Brain pericyte (primary cell): ENCODE results near the gene PRPF6.

Experiments
- DNase-seq: peaks from one replicate; pipeline ENCODE4 v3.0.0-alpha.2; 2012; ENCODE audit warnings: low read depth, low spot score

PRPF6 gene

DNA sequence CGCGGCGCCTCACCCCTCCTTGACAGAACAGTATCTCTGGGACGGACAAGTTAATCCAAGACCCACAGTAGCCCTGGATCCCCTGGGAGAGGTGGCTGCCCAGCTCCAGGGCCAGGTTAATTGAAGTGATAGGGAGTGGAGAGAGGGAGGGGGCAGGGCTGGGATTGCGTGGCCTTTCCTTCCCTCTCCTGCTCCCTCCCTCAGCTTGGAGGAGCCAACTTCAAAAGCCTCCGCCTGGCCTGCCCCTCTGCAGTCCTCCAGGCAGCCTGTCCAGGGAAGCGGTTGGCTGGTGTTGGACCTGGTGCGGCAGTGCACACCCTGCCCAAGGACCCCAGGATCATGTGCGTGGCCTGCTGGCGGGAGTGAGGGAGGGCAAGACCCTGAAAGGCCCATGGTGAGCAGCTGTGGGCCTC lies 55.0 kb downstream of the PRPF6 start, which contains the start of gene C20orf204:
Gene C20orf204 (plus strand): TSS at position 250 of the 413 bp plus-strand sequence. CDS start 142 bp downstream, at position 392.
- DNase-seq = no peak

DNA sequence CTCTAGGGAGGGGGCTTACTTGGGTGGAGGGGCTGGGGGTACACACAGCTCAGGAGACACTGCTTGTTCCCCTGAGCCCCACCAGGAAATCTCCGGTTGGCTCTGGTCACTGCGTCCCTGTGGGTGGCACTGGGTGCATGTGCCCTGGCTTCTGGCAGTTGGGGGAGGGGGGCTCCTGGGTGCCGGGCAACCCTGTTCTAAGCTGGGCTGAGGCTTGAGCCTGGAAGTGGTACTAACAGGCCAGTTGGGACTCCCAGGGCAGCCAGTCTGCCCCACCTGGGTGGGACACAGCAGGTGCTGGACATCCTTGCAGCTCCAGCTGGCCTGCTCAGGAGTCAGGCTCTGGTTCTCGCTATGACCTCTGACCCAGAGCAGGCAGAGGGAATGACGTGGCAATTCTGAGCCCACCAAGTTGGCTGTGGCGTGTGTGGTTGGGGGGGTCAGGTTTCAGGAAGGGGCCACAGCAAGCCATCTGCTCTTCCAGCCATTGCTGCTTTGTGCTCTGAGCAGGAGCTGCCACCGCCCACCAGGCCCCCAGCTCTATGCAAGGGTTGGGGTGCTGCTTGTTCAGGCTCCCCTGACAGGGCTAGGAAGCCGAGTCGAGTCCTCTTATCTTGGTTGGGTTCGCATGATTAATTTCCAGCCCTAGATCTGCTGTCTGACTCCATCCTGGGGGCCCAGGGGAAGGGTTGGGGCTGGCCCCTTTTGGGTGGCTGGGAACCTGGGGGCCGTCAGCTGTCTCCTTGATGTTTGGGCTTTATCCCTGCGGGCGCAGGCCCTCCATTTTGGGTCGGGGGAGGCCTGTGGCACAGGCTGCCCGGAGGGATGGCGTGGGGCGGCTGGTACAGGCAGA lies 55.6 kb downstream of the PRPF6 start:
- DNase-seq = no peak

DNA sequence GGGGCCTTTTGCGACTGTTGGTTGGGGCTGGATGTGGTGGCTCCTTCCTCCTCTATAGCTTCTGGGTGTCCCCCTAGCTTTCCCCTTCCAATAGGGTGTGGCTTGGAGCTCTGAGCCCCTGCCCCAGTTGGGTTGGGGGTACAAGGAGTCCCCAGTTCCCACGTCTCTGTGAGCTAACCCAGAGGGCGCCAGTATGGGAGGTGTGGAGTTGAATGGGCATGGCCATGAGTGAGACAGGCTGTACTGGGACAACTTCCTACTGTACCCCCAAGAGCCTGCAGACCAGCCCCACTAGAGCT lies 56.2 kb downstream of the PRPF6 start:
- no peak for DNase-seq

DNA sequence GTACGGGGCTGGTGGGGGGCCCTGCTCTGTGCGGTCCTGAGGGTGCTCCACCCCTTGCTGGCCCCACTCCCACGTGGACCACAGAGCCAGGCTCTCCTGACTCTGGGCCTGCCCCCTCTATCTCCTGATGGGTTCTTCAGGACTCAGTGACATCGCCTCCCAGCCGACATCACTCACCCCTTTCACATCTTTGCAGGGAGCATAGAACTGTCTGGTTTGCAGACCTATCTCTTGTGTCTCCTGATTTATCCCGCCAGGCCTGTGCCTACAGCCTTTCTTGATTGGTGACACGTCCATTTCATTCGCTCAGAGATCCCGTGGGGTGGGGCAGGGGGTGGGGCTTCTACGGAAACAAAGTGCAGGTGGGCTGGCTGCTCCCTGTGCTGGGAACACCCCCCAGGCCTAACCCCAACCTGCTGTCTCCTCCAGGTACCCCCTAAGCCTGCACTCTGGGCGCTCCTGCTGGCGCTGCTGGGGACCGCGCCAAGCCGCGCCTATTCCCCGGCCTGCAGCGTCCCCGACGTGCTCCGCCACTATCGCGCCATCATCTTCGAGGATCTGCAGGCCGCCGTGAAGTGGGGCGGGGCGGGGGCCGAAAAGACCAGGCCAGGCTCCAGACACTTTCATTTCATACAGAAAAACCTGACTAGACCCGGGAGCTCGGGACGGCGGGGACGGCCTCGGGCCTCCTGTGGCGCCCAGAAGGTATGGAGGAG lies 56.7 kb downstream of the PRPF6 start:
- DNase-seq = no peak

DNA sequence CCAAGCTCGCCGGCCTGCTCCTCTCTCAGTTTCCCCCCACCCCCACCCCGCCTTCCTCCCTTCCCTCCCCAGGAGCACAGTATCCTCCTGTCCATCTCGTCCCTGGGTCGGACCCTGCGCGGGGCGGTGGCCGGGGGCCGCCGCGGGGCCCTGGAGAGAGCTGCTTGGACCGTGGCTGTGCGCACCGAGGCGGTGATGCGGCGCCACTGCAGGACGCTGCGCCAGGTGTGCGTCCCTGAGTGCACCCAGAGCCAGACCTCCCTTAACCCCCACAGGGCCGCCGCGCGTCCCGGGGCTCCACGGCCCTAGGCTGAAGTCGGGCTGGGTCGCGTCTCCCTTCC lies 57.3 kb downstream of the PRPF6 start:
- DNase-seq = no peak

DNA sequence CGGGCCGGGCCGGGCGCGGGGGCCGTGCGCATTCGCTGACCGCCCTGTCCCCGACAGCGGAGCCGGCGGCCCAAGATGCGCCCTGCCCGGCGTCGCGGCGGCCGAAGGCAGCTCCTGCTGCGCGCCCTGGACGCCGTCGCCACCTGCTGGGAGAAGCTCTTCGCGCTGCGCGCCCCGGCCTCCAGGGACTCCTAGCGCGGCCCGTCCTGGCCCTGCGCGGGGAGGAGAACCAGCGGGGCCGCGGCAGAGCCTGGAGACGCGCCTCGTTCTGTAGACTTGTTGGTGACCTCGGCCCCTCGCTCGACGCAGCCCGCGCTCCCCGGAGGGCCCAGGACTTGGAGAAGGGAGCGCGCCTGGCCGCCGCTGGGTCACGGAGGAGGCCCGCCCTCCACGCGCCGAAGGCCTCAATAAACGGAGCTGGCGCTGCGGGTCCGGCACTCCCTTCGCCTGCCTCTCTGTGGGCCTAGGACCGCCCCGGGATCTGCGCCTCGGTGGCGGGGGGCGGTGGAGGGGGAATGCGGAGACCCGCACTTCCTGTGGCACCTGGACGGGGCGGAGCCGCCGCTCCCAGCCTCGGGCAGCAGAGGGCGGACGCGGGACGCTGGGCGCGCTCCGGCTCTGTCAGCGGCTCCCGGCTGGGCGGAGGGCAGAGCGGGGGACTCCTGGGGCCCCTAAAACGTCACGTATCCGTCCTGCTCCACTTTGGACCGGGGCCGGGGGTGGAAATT lies 57.8 kb downstream of the PRPF6 start:
- DNase-seq = no peak

DNA sequence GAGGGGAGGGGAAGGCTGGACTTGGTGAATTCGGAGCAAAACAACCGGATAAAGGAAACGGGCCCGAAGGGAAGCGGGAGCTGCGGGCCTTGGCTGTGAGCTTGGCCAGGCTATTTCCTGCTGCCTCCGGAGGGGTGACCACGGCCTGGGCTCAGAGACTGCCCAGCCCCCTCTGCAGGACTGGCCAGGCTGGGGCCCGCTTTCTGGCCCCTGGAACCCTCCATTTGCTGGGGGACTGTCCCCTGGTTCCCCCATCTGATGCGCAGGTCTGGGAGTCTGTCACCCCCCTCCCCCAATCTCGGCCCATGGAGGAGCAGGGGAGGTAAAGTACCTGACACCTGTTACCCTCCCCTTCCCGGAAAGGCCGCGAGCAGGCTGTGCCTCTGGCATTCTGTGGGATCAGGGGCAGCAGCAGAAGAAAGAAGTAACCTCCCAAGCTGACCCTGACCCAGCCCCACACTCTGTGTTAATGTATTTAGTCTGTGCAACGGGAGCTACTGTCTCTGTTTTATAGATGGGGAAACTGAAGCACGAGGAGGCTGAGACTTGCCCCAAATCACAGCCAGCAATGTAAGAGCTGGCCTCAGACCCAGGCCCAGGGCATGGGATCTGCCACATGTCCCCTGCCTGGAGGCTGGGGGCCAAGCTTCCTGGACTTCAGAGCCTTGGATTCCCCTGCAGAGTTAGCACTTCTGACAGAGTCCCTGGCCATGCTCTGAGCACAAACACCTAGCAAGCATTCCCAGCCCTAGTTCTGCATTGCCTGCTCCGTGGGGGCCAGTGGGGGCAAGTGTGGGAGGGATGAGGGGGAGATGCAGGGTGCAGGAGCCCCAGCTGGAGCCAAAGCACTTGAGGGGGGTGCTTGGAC lies 58.6 kb downstream of the PRPF6 start:
- DNase-seq = no peak

DNA sequence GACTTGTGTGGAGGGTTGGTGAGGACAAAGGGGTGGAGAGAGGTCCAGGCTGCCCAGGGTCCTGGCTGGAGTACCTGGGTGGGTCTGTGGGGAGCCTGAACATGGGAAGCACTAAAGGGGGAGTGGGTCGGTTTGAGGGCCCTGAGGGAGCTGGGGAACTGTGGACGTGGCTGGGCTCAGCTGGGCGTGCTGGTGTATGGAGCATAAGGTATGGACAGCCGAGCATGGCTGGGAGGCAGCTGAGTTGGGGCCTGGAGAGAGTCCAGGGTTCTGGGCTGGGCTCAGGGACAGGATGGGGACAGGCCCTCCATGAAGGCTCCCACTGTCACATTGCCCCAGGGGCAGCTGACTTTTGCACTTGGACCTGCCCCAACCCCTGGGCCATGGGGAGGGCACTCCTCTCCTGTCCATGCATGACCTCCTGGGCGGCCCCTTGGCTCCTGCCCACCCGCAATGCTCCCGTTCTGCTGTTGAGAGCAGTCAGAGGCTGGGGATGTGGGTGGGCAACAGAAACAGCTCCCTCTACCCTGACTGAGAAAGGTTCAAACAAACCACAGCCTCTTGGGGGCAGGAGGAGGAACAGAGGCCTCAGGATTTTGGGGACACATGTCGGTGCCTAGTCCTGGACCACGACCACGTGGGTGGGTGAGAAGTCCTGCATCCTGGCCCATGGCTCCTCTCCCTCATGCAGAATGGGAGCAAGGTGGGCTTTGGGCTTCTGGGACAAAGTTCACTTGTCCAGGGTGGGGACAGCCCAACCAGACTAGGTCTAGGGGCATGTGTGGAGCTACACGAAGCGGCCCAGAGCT lies 59.5 kb downstream of the PRPF6 start:
- no peak for DNase-seq

DNA sequence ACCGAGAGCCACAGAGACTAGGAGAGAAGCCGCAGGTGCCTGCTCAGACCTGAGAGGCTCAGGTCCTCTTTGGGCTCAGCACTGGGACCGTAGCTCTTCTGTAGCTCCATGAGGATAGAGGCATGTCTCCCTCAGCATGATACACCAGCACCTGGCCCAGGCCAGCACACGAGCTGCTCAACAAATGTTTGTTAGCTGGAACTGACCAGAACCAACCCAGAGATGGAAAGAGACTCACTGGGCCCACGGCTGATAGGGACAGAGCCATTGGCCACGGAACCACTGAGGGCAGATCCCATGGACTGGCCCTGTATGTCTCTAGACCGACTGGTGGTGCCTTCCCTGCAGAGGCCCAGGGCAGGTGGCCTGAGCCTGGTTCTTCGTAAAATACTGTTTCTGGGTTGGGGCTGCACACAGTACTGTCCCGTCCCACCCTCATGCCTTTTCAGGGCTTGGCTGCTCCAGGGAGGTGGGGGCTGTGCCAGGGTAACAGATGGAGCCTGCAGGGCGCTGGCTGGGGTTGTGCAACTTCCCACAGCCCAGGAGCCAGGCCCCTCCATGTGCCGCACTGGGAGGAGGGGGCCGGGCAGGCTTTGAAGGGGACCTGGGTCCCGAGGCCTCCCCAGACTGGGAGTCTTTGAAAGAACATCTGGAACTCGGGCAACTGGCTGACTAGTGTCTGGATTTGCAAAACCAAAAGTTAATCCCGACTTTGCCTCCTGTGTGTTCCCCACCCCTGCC lies 60.3 kb downstream of the PRPF6 start:
- DNase-seq = no peak

DNA sequence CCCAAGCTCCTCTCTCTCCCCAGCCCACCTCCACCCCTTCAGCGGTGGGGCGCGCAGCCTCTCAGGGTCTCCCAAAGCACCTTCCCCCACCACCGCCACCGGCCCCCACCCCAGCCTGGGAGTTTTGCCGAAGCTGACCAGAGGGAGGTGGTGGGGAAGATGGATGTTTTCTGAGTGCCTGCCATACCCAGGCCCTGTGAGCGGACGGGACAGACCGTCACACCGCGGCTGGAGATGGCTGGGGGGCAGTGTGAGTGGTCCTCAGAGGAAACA lies 60.8 kb downstream of the PRPF6 start:
- DNase-seq = no peak

DNA sequence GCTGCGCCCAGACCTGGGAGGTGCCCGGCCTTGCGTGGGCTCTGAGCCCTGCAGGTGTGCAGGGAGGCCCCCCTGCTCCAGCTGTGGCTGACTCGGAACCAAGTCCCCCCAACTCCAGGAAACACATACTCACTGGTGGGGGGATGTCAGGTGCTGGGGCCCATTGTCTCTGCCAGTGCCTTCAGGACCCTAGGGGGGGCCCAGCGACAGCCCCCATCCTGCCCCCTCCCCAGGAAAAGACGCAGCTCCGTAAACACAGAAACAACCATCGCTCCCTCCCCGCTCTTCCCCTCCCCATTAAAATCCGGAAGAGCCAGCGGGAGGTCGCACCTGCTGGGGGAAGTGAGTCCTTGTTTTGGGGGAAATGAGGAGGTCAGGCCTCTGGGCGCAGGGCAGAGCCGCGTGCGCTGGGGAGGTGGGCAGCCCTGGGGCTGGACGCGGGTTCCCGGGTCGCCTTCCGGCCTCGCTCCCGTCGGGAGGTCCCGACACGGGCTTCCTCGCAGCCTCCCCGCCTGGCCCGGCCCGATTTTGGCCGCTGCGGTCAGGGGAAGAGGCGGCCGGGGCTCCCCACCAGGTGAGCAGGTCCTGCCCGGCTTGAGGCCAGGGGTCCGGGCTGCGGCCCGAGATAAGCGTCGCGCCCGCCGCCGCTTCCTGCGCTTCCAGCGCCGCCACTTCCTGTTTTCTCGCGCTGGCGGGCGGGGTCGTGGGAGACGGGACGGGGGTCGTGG lies 61.3 kb downstream of the PRPF6 start:
- DNase-seq = no peak

DNA sequence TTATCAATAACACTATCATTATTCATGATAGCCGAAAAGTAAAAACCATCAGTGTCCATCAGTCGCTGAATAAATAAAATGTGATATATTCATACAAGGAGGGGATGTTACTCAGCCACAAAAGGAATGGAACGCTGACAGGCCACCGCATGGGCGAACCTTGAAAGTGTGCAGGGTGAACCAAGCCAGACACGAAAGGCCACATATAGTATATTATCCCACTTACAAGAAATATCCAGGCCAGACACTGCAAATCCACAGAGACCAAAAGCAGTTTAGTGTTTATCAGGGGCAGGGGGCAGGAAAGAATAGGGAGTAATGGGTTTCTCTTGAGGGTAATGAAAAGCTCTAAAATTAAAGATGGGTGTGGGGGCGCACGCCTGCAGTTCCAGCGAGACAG lies 62.8 kb downstream of the PRPF6 start:
- DNase-seq = no peak

DNA sequence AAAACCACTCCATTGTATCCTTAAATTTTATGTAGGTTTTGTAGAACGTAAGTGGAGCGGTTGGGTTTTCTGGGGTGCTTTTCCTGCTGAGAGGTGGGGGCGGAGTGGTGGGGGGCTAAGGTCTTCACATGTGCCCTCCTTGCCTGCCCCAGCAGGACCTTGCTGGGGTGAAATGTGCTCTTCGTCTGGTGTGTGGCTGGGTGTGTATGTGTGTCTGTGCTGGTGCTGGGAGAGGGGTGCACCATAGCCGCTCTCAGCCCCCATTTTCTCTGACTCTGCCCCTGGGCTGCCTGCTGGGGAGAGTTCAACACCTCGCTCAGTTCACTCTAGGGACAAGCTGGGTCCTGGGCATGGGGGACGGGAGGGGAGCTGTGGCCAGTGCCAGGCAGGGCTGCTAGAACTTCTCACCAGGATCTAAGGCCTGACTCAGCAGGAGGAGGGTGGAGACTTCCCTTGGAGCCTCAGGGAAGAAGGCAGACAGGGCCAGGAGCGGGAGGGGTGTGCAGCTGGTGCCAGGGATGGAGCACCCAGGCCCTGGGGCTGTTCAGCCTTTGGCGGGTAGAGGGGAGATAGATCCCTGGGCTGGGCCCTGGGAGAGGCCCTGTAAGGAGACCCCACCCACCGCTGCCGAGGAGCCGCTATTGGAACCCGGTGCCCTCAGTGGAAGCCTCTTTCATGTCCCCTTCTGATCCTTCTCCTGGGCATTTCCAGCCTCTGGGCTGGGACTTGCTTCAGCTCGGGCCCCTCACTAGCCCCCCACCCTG lies 63.7 kb downstream of the PRPF6 start:
- no peak for DNase-seq

DNA sequence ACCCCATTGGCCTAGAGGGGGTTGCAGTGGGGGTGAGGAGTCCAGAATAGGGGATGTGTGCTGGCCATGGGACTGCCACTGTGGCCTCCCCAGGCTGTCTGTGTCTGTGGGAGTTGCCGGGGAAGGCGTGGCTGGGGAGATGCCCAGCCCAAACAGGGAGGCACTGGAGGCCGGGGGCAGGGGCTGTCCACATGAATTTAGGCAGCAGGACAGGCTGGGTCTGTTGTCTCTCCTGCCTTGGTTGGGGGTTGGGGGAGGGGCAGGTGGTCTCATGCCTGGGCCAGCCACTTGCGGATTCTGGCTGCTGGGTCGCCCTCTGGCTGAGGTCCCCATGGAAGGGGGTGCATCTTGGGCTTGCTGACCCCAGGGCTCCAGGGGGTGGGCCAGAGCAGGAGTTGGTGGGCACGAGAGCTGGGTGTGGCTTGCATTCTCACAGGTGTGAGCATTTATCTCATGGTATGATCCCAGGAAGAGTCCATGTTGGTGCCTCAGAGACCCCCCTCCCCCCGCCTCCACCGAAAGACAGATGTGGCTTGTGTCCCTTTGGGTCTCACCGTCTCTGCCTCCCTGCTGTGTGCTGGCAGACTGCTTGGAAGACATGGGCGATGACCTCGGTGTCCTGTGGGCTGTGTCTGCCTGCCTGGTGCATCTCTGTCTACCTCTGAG lies 64.5 kb downstream of the PRPF6 start:
- no peak for DNase-seq

DNA sequence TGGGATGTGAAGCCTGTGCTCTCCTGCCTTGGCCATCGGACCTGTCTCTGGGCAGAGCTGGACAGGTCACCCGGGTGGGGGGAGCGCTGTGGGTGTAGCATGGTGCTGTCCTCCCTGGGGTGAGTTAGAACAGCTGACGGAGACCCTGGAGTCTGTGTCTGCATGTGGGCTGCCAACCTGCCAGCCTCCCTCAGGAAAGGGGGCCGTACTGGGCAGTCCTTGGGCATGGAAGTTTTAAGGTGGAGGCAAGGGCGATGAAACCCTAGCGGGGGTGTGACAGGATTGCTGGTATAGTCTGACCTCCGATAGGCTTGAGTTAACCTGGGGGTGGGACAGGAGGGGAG lies 66.1 kb downstream of the PRPF6 start:
- no peak for DNase-seq

DNA sequence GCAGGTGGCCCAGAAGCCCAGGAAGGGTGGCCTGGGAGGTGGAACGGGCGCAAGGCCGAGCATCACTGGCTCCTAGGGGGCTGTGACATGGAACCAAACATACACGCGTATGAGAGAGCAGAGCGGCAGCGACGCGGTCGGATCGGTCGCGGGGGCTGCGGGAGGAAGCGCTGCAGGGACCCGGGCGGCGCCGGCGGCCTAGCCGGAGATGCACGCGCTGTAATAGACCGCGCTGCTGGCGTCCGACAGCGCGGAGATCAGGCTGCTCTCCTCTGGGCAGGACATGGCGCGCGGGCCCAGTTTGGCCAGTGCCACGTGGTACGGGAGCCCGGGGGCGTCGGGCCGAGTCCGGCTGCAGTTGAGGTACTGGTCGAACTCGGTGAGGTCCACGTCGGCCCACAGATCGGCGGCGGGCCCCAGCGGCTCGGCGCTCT lies 67.1 kb downstream of the PRPF6 start:
- DNase-seq = no peak

DNA sequence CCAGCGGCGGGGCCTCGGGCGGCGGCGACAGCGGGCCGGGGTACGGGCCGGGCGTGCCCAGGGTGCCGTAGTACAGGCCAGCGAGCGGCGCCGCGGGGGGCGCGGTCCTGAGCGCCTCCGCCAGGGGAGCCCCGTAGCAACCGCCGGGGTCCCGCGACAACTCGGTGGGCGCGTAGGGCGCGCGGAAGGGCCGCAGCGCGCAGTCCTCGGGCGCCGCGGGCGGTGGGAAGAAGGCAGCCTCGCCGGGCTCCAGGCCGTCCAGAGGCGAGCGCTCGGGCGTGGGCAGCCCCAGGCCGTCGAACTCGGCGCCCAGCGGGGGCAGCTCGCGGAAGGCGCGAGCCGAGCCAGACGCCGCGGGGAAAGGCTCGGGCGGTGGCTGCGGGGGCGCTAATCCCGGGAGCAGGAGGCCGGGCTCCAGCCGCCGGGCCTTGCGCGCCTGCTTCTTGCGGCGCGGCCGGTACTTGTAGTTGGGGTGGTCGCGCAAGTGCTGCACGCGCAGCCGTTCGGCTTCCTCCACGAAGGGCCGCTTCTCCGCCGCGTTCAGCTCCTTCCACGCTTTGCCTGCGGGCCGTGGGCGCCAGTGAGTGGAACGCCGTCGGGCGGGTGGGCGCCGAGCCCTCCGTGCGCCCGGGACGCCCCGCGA lies 67.6 kb downstream of the PRPF6 start:
- no peak for DNase-seq
